ENCODE results near the gene CAMKK2.

DNA sequence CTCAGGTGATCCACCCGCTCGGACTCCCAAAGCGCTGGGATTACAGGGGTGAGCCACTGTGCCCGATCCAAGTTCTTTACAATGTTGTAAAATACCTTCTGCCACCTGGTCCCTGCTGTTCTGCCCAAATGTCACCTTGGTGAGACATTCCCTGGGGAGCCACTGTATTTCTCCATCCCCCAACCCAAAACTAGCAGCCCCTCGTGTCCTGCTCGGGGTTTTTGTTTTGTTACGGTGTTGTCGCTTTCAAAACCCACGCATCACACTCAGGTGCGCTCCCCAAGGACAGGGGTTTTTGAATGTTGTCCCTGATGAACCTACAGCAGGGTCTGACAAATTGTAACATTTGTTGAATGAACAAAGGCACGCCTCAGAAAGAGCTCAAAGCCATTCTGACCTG, 37.4 kb downstream of the CAMKK2 start:
- TF ChIP-seq, protein P1, sequence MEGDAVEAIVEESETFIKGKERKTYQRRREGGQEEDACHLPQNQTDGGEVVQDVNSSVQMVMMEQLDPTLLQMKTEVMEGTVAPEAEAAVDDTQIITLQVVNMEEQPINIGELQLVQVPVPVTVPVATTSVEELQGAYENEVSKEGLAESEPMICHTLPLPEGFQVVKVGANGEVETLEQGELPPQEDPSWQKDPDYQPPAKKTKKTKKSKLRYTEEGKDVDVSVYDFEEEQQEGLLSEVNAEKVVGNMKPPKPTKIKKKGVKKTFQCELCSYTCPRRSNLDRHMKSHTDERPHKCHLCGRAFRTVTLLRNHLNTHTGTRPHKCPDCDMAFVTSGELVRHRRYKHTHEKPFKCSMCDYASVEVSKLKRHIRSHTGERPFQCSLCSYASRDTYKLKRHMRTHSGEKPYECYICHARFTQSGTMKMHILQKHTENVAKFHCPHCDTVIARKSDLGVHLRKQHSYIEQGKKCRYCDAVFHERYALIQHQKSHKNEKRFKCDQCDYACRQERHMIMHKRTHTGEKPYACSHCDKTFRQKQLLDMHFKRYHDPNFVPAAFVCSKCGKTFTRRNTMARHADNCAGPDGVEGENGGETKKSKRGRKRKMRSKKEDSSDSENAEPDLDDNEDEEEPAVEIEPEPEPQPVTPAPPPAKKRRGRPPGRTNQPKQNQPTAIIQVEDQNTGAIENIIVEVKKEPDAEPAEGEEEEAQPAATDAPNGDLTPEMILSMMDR (IDR thresholded peaks at IDR 0.05) = no peak
- TF ChIP-seq POLR2A (IDR thresholded peaks at IDR 0.05) = no peak
